Hepatocyte (in vitro differentiated cells): Measurements from ENCODE around the gene STARD13.

Experiments
- CTCF ChIP-seq: fragments of 200-600 bp; sonication (generic); IDR thresholded peaks from 2 replicates; pipeline ENCODE4 v1.5.1; 2016; ENCODE audit warnings: antibody characterized with exemption, mild to moderate bottlenecking; ENCODE audit not compliant: poor library complexity
- EZH2 ChIP-seq: fragments of 200-600 bp; sonication (generic); IDR thresholded peaks from 2 replicates; pipeline ENCODE4 v1.6.1; 2016; ENCODE audit warnings: antibody characterized with exemption, mild to moderate bottlenecking, borderline replicate concordance
- EZH2phosphoT487 ChIP-seq: fragments of 200-600 bp; sonication (generic); IDR thresholded peaks from one replicate; pipeline ENCODE4 v1.6.1; 2018; ENCODE audit warnings: antibody characterized with exemption, mild to moderate bottlenecking, low read depth, moderate library complexity; ENCODE audit not compliant: unreplicated experiment, severe bottlenecking

- TF ChIP-seq CTCF (no peak), EZH2 (no peak), EZH2phosphoT487 (no peak)
These were observed 23.3 kb upstream of the STARD13 start for GRCh38 chr13:33308863-33309262.
